GM20000 (cell line): ENCODE results near the gene SNRK.
A peak's percentile ranks its signal among the peaks of the same experiment; 100 is the strongest.

Experiments
- DNase-seq: peaks from one replicate; pipeline ENCODE4 v3.0.0; 2012; ENCODE audit warnings: low spot score
- TF ChIP-seq, protein P1 (sequence below): IDR thresholded peaks from 2 replicates; pipeline ENCODE4 v1.5.1; 2012; ENCODE audit warnings: mild to moderate bottlenecking, control low read depth; ENCODE audit errors: extremely low read depth, missing control alignments

The SNRK gene

GRCh38 chr3:43285644-43286043 is 696 bp upstream of the SNRK start:
- no peak for DNase-seq
- TF ChIP-seq, protein P1, sequence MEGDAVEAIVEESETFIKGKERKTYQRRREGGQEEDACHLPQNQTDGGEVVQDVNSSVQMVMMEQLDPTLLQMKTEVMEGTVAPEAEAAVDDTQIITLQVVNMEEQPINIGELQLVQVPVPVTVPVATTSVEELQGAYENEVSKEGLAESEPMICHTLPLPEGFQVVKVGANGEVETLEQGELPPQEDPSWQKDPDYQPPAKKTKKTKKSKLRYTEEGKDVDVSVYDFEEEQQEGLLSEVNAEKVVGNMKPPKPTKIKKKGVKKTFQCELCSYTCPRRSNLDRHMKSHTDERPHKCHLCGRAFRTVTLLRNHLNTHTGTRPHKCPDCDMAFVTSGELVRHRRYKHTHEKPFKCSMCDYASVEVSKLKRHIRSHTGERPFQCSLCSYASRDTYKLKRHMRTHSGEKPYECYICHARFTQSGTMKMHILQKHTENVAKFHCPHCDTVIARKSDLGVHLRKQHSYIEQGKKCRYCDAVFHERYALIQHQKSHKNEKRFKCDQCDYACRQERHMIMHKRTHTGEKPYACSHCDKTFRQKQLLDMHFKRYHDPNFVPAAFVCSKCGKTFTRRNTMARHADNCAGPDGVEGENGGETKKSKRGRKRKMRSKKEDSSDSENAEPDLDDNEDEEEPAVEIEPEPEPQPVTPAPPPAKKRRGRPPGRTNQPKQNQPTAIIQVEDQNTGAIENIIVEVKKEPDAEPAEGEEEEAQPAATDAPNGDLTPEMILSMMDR, result no peak

DNA sequence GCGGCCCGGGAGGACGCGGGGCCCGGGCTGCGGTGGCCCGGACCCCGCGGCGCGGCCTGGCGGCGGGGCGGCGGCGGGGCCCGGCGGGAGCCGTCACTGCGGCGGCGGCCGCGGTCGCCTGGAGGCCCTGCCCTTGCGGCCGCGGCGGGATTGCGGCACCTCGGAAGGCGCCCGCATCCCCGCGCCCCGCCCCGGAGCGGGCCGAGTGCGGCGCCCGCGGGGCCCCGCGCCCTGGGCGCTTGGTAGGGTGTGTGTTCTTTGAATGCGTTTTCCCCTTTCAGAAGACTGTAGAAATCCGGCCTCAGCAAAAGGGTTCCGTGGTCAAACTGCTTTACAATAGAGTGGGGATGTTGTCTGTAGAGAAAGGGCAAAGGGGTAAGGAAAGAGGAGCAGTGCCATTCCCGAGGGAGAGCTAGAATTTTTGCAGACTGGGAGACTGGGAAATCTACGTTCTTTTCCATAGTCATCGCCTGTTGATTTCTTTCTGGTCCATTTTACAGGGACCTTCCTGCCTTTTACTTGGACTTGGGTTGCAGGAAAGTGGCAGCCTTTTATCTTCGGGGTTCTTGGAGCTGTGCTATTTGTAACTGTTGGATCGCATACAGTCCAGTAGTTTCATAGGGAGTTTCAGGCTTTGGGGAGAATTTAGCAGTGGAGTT is 630 bp downstream of the SNRK start:
- no peak for DNase-seq
- TF ChIP-seq, protein P1, result no peak

GRCh38 chr3:43287500-43287873 is 1.1 kb downstream of the SNRK start:
- TF ChIP-seq, protein P1, result no peak
- DNase-seq, result no peak

DNA sequence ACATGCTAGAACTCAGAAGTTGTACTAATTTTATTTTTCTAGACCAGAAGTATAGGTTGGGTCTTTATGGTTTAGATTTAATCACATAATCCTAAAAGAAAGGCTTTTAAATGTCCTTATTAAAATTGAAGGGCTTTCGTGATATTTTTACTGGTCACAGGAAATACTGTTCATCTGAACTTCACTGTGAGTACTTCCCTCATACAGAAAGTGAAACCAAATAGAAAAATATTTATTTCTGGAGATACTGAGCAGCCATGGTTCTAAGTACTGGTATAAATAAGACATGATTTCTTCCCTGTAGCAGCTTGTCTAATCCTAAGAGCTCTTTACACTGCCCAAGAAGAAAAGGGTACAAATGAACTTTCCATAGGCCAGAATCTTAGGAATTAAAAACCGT is 2.0 kb downstream of the SNRK start:
- DNase-seq, result peak; percentile 71
- TF ChIP-seq, protein P1, result no peak

GRCh38 chr3:43288850-43289249 is 2.5 kb downstream of the SNRK start:
- TF ChIP-seq, protein P1, result no peak
- DNase-seq, result no peak

GRCh38 chr3:43289401-43289800 is 3.1 kb downstream of the SNRK start:
- DNase-seq, result no peak
- TF ChIP-seq, protein P1, result no peak

DNA sequence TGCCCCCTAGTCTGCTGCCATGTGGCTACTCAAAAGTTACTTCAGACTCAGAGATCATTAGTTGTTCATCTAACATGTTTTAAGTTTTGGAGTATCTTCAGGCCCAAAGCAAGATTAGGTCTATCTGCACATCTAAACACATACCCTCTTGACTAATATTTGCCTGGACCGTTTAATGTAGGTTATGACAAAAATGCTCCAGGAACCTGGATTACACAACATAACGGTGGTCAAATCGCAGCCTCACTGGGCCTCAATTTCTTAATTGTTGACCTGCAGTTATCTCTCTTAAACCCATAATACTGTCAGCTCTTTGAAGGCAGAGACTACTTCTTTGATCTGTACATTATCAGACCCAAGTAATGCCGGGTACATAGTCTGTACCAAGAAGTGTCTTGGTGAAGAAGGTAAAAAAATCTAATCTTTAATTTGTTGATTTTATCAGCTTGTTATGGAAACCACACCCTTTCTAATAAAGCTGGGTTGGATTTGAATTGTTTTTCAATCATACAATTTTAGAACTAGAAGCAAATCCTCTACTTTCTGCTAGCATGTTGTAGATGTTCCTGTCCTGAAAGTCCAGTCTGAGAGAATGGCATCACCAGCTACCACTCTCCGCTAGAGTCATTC is 3.6 kb downstream of the SNRK start:
- DNase-seq, result no peak
- TF ChIP-seq, protein P1, result no peak
